Keratinocyte (primary cell): Measurements from ENCODE around the gene MAP3K14. TPM values are rescaled to one million over a fixed set of nuclear protein-coding genes. Genes with fewer than 3 reads are reported as not detected.

ENCODE experiments used
- DNase-seq: peaks from one replicate; pipeline ENCODE4 v3.0.0-alpha.2; 2011; ENCODE audit warnings: low read depth, missing footprints, low spot score
- FAIRE-seq: peaks from 2 replicates; lab custom pipeline; 2011; peaks lifted over from hg19 to GRCh38; lab: Jason Lieb, UNC
- H2AFZ ChIP-seq: 2 replicates; pipeline ENCODE4 v1.6.0; 2012; ENCODE audit warnings: low read length, control low read depth, inconsistent platforms; ENCODE audit not compliant: control insufficient read depth
- H3K27ac ChIP-seq: 2 replicates; pipeline ENCODE4 v1.5.1; 2011; ENCODE audit warnings: low read length; ENCODE audit not compliant: control insufficient read depth, insufficient read depth
- H3K27me3 ChIP-seq: 3 replicates; pipeline ENCODE4 v1.6.0; 2011; ENCODE audit warnings: low read length; ENCODE audit not compliant: control insufficient read depth, insufficient read depth; ENCODE audit errors: extremely low read depth
- H3K36me3 ChIP-seq, 2 experiments: 2 replicates in 1 of 2; 3 replicates in 1 of 2; pipeline ENCODE4 v1.5.1; 2011; ENCODE audit warnings: low read length in 2 of 2, mild to moderate bottlenecking in 1 of 2; ENCODE audit not compliant: control insufficient read depth in 2 of 2, insufficient read depth in 2 of 2; ENCODE audit errors: extremely low read depth in 1 of 2
- H3K4me1 ChIP-seq: 3 replicates; pipeline ENCODE4 v1.5.1; 2011; ENCODE audit warnings: low read length; ENCODE audit not compliant: control insufficient read depth, insufficient read depth; ENCODE audit errors: extremely low read depth
- H3K4me2 ChIP-seq: 3 replicates; pipeline ENCODE4 v1.6.0; 2011; ENCODE audit warnings: low read depth, low read length; ENCODE audit not compliant: control insufficient read depth, insufficient read depth; ENCODE audit errors: extremely low read depth
- H3K4me3 ChIP-seq, 3 experiments: fragments of 200-600 bp in 1 of 3; sonication (generic) in 1 of 3; 2 replicates in 2 of 3; 3 replicates in 1 of 3; pipeline ENCODE4 v1.5.1; 2011 to 2016; ENCODE audit warnings: low read length in 3 of 3, mild to moderate bottlenecking in 3 of 3, control low read depth in 2 of 3, inconsistent platforms in 1 of 3, low read depth in 1 of 3, mixed read lengths in 1 of 3, mixed run types in 1 of 3, moderate library complexity in 1 of 3; ENCODE audit not compliant: control insufficient read depth in 2 of 3, insufficient read depth in 2 of 3; ENCODE audit errors: extremely low read depth in 1 of 3
- H3K79me2 ChIP-seq: 2 replicates; pipeline ENCODE4 v1.6.0; 2012; ENCODE audit warnings: low read length; ENCODE audit not compliant: control insufficient read depth, insufficient read depth
- H3K9ac ChIP-seq: 3 replicates; pipeline ENCODE4 v1.6.0; 2011; ENCODE audit warnings: low read length; ENCODE audit not compliant: control insufficient read depth, insufficient read depth; ENCODE audit errors: extremely low read depth
- H3K9me1 ChIP-seq: 3 replicates; pipeline ENCODE4 v1.6.0; 2011; ENCODE audit warnings: low read length; ENCODE audit not compliant: control insufficient read depth, insufficient read depth; ENCODE audit errors: extremely low read depth
- H3K9me3 ChIP-seq: 2 replicates; pipeline ENCODE4 v1.5.1; 2012; ENCODE audit warnings: low read depth, low read length; ENCODE audit not compliant: control insufficient read depth
- H4K20me1 ChIP-seq: 3 replicates; pipeline ENCODE4 v1.6.0; 2011; ENCODE audit warnings: low read length; ENCODE audit not compliant: control insufficient read depth, insufficient read depth; ENCODE audit errors: extremely low read depth
- EZH2 ChIP-seq: IDR thresholded peaks from one replicate; pipeline ENCODE4 v1.6.1; 2012; ENCODE audit warnings: inconsistent platforms, mild to moderate bottlenecking, low read length, moderate library complexity
- dilution Hi-C: fragments of 300-500 bp; cut with MboI; formaldehyde crosslinking; loops from one replicate; pipeline ENCODE4 v1.7.0; 2020; ENCODE audit warnings: low sequenced_read_pairs; ENCODE audit not compliant: extremely low pct_ligation_motif_present
- polyA plus RNA-seq, 5 experiments: library from polyadenylated mRNA; depleted of rRNA in 3 of 5; stranded (reverse) in 3 of 5; stranded (forward) in 1 of 5; unstranded in 1 of 5; fragments of >200 nt; gene quantifications; 1 replicate in 1 of 5; 2 replicates in 3 of 5; 3 replicates in 1 of 5; pipeline versions ENCODE4 v1.2.1 to v1.2.3, GENCODE V29; 2011 to 2012; ENCODE audit warnings: missing spikeins in 2 of 5, low read depth in 1 of 5, low replicate concordance in 1 of 5
- TF ChIP-seq, protein P1 (sequence below), 3 experiments: IDR thresholded peaks in 1 of 3; conservative IDR thresholded peaks in 1 of 3; optimal IDR thresholded peaks in 1 of 3; 2 replicates in 2 of 3; 3 replicates in 1 of 3; pipeline versions ENCODE3 to v1.5.1; 2011; ENCODE audit warnings: low read length in 3 of 3, mild to moderate bottlenecking in 3 of 3, moderate library complexity in 2 of 3, control low read depth in 1 of 3, inconsistent platforms in 1 of 3; ENCODE audit not compliant: insufficient read depth in 2 of 3; ENCODE audit errors: extremely low read depth in 1 of 3

The MAP3K14 gene
- polyA plus RNA-seq, 1 donor (not counting 4 experiments of a cell fraction or from before 2014, with no cell fraction given), result 6.5 TPM

DNA sequence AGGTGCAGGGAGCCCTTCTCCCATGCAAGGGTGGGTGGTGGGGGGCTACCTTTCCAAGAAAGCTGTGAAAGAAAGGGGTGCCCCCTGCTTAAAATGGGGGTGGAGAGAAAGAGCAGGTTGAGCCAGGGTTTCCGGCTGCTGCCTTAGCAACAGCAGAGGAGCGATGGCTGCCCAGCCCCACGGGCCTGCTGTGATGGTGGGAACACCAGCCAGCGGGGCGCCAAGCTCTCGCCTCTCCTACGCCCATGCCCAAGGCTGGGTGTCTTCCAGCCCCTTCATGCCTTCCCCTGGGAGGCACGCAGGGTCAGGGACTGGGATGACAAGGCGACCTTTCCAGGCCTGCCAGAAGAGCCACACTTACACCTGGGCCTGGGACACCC is 92.2 kb downstream of the MAP3K14 start:
- no peak for FAIRE-seq
- H3K9me1 ChIP-seq, result no peaks in the 10 kb centered on the region
- no peak overlapping the region for H3K4me2 ChIP-seq
- no peak for DNase-seq
- peaks cover 27% of the 10 kb centered on the region for H3K27me3 ChIP-seq
- no peaks in the 10 kb centered on the region for H3K36me3 ChIP-seq
- dilution Hi-C loops, result no loop called here
- H3K4me3 ChIP-seq, result no peak overlapping the region
- H2AFZ ChIP-seq, result no peak overlapping the region
- no peak overlapping the region for H3K9ac ChIP-seq
- H3K4me1 ChIP-seq, result peaks cover 30% of the 10 kb centered on the region
- no peaks in the 10 kb centered on the region for H4K20me1 ChIP-seq
- H3K79me2 ChIP-seq, result no peaks in the 10 kb centered on the region
- H3K27ac ChIP-seq, result no peak overlapping the region
- no peaks in the 10 kb centered on the region for H3K9me3 ChIP-seq
- TF ChIP-seq, protein P1, sequence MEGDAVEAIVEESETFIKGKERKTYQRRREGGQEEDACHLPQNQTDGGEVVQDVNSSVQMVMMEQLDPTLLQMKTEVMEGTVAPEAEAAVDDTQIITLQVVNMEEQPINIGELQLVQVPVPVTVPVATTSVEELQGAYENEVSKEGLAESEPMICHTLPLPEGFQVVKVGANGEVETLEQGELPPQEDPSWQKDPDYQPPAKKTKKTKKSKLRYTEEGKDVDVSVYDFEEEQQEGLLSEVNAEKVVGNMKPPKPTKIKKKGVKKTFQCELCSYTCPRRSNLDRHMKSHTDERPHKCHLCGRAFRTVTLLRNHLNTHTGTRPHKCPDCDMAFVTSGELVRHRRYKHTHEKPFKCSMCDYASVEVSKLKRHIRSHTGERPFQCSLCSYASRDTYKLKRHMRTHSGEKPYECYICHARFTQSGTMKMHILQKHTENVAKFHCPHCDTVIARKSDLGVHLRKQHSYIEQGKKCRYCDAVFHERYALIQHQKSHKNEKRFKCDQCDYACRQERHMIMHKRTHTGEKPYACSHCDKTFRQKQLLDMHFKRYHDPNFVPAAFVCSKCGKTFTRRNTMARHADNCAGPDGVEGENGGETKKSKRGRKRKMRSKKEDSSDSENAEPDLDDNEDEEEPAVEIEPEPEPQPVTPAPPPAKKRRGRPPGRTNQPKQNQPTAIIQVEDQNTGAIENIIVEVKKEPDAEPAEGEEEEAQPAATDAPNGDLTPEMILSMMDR (optimal IDR thresholded peaks at IDR 0.05 in 1 of 3, IDR thresholded peaks at IDR 0.05 in 1 of 3, conservative IDR thresholded peaks at IDR 0.05 in 1 of 3; ENCODE audit: extremely low read depth in 1 of 3, insufficient read depth in 2 of 3, low read length in 3 of 3), result no peak
- TF ChIP-seq EZH2, result no peak

DNA sequence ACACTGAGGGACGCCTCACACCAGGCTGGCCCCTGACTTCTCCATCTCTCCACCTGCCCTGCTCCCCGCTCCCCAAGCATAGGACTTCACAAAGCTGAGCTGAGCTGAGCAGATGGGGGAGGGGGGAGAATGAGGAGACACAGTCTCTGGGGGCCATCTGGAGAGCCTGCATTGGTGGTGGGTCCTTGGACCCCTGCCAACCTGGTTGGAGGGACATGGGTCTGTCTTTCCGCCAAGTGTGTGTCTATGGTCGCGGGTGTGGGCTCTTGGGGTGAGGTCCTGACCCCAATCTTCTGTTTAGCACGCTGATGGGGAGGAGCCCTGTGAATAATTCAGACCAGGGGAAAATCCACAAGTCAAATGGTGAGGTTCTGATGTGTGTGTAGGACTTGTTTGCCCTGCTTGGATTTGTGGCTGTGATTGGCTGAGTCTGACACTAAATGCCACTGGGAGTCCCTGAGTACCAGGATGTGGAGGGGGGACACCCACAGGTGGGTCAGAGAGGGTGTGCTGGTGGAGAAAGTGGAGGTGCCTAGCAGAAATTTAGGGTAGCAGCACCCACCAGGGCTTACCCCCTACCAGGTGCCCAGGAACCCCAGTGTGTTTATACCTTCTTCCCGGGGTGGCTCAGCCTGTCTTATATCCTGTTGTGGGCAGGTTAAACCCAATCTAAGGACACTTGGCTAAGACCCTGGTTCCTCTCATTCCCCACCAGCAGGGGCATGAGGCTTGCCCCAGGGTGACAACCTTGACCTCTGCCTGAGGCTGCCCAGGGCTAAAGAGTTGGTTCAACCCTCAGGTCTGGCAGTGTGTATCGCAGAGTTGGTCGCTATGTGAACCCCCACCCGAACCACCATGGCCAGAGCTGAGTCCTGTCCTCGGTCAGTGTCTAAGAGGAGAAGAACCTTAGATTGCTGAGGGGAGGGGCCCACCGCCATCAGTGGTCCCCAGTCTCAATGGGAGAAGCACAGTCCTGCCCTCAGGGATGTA is 93.0 kb downstream of the MAP3K14 start:
- Histone ChIP-seq H3K9me1 (no peaks in the 10 kb centered on the region), H3K4me3 (no peak overlapping the region), H3K27ac (no peak overlapping the region), H3K9ac (no peak overlapping the region), H3K27me3 (peaks cover 27% of the 10 kb centered on the region), H3K4me2 (no peak overlapping the region), H3K79me2 (no peaks in the 10 kb centered on the region), H3K36me3 (no peaks in the 10 kb centered on the region), H3K4me1 (peaks cover 22% of the 10 kb centered on the region), H4K20me1 (no peaks in the 10 kb centered on the region), H2AFZ (no peak overlapping the region), H3K9me3 (no peaks in the 10 kb centered on the region)
- TF ChIP-seq EZH2, result no peak
- TF ChIP-seq, protein P1 (optimal IDR thresholded peaks at IDR 0.05 in 1 of 3, IDR thresholded peaks at IDR 0.05 in 1 of 3, conservative IDR thresholded peaks at IDR 0.05 in 1 of 3; ENCODE audit: extremely low read depth in 1 of 3, insufficient read depth in 2 of 3, low read length in 3 of 3), result no peak
- dilution Hi-C loops, result no loop called here
- DNase-seq, result no peak
- FAIRE-seq, result no peak
